ENCODE measurements around the gene CXCL12.

GRCh38 chr10:44352316-44353127, 32.4 kb downstream of the CXCL12 start:
- TF ChIP-seq AKAP8 (CRISPR knock-in tag; IDR thresholded peaks at IDR 0.05) (no peak), EZH2 (conservative IDR thresholded peaks at IDR 0.05; ENCODE audit: low read depth, low read length) (no peak), SIN3A (IDR thresholded peaks at IDR 0.05; ENCODE audit: borderline replicate concordance, low read depth, low read length) (no peak), EP300 (IDR thresholded peaks at IDR 0.05; ENCODE audit: low read depth in 2 of 2, low read length in 2 of 2) (no peak), EP300 (CRISPR knock-in tag; IDR thresholded peaks at IDR 0.05; ENCODE audit: borderline replicate concordance) (no peak), ELF4 (CRISPR knock-in tag; IDR thresholded peaks at IDR 0.05; ENCODE audit: borderline replicate concordance) (no peak), MYC (CRISPR knock-in tag; IDR thresholded peaks at IDR 0.05; ENCODE audit: borderline replicate concordance) (no peak), PBX2 (CRISPR knock-in tag; IDR thresholded peaks at IDR 0.05) (no peak)

Measured in HepG2 (cell line).